ENCODE results near the gene SRSF9. TPM values are rescaled to one million over a fixed set of nuclear protein-coding genes. Genes with fewer than 3 reads are reported as not detected.

SRSF9 gene, protein sequence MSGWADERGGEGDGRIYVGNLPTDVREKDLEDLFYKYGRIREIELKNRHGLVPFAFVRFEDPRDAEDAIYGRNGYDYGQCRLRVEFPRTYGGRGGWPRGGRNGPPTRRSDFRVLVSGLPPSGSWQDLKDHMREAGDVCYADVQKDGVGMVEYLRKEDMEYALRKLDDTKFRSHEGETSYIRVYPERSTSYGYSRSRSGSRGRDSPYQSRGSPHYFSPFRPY
- total RNA-seq, result 163 and 276 TPM in 2 replicates

DNA sequence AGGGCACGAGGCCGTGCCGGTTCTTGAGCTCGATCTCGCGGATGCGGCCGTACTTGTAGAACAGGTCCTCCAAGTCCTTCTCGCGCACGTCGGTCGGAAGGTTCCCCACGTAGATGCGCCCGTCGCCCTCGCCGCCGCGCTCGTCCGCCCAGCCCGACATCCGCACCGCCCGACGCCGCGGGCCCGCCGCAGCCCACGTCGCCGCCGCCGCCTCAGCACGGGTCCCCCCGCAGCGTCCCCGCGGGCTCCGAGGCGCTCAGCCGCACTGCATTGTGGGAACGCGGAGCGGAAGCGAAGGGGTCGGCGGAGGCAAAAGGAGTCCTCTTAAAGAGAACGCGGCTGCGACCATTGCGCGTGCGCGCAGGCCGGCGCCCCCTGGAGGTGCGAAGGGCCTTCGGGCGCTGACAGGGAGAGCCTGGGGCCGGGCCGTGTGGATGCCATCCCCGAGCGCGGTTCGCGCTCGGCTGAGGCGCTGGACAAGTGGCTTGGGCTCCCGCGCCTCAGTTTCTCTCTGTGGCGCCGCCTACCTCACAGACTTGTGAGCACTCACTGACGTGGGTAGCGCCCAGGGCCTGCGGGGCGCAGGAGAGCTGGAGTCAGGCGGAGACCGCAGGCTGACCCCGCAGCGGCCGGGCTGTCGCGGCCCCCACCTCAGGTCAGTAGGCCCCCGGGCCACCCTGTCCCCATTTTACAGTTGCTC is at the start of gene SRSF9:
Gene SRSF9, minus strand, starts transcription at position 299 of the 700 bp plus-strand sequence. Its CDS starts 139 bp downstream, at position 160.

DNA sequence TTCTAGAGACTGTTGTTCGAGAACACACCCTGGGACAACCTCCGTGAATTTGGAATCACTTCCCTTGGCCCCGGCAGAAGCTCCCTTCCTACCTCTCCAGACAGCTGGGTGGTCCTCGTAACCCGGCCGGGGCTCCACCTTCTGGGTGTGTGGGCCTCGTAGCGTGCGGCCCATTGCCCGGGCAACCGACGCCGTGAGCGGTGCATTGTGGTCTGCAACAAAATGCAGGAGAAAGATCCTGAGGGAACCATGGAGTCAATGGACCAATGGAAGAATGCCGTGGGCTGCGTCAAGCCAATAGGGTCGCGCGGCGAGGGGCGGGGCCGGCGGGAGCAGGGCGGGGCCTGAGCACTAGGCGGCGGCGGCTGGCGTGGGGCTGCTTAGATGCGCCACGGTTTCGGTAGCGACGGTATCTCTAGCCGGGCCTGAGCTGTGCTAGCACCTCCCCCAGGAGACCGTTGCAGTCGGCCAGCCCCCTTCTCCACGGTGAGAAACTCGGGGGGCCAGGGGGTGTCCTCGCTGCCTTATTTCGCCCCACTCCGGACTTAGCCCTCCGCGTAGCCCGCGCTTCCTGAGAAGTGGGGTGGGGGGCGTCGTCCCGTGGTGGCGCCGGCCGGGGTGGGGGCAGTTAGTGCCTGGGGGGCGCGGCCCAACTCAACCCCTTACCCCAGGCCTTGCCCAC is 26.3 kb upstream of the SRSF9 start, which contains the start of gene DYNLL1:
Gene DYNLL1, plus strand, starts transcription at position 383 of the 682 bp plus-strand sequence. CDS start 309 bp downstream, outside the sequence.

GRCh38 chr12:120445911-120446843 is 23.4 kb downstream of the SRSF9 start, which contains the start of the genes GATC and TRIAP1:
Gene GATC (plus strand): TSS chr12:120446444. CDS start chr12:120446481, 37 bp downstream.
Gene TRIAP1 (minus strand): TSS chr12:120446384. CDS start chr12:120446372, 12 bp downstream.

DNA sequence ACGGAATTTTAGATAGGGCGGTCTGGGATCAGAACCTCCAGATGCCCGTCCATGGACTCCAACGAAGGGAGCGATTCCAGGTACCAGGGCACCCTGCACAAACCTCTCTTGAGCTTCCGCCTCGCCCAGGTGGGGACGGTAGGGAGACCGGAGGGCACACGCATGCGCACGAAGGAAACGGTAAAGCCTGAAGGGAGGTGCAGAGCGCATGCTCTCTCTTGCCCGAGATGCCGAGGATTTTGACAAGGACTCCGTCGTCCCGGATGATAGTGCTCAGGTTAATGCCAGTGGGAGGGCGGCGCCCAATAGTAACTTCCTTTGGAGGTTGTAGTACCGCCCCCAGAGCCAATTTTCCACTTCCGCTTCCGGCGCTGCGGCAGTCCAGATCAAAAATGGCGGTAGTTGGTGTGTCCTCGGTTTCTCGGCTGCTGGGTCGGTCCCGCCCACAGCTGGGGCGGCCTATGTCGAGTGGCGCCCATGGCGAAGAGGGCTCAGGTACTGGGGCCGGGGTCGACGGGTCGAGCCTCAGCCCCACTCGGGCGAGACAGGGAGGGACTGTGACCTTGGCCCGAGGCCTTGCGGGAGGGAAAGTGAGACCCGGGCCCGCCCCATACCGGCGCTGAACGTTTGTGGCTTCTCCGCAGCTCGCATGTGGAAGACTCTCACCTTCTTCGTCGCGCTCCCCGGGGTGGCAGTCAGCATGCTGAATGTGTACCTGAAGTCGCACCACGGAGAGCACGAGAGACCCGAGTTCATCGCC is 31.6 kb downstream of the SRSF9 start, which contains the start of gene COX6A1:
Gene COX6A1, plus strand, starts transcription at position 379 of the 760 bp plus-strand sequence. Its CDS starts 14 bp downstream, at position 393.

Other genes starting within 250 kb of the SRSF9 start
- 34.9 and 42.8 TPM in 2 replicates for gene PXN, start 204.0 kb downstream of the SRSF9 start, total RNA-seq
- gene RNU4-2, start 177.8 kb downstream of the SRSF9 start, total RNA-seq, result under 0.01 TPM in 1 of 2 replicates, not detected in the other
- under 0.01 TPM in 2 replicates for gene RNU4-1, start 176.5 kb downstream of the SRSF9 start, total RNA-seq
- 0.96 and 3.2 TPM in 2 replicates for gene SIRT4, start 167.4 kb downstream of the SRSF9 start, total RNA-seq
- not detected in 2 replicates for gene PLA2G1B, start 142.0 kb downstream of the SRSF9 start, total RNA-seq
- not detected in 2 replicates for gene MSI1, start 100.6 kb downstream of the SRSF9 start, total RNA-seq
- gene COX6A1, start 31.6 kb downstream of the SRSF9 start, total RNA-seq, result 807 and 1,167 TPM in 2 replicates
- gene TRIAP1, start 23.4 kb downstream of the SRSF9 start, total RNA-seq, result 18.8 and 36.0 TPM in 2 replicates
- gene GATC, start 23.3 kb downstream of the SRSF9 start, total RNA-seq, result 19.8 and 32.2 TPM in 2 replicates
- gene DYNLL1, start 26.4 kb upstream of the SRSF9 start, total RNA-seq, result 118 and 186 TPM in 2 replicates
- gene COQ5, start 59.4 kb upstream of the SRSF9 start, total RNA-seq, result 24.3 and 28.6 TPM in 2 replicates
- gene RNF10, start 64.6 kb upstream of the SRSF9 start, total RNA-seq, result 101 and 161 TPM in 2 replicates
- 38.2 and 44.8 TPM in 2 replicates for gene POP5, start 111.7 kb upstream of the SRSF9 start, total RNA-seq
- gene CABP1, start 170.9 kb upstream of the SRSF9 start, total RNA-seq, result not detected in 2 replicates
- 51.6 and 76.6 TPM in 2 replicates for gene MLEC, start 217.4 kb upstream of the SRSF9 start, total RNA-seq
- gene UNC119B, start 240.7 kb upstream of the SRSF9 start, total RNA-seq, result 12.0 and 18.8 TPM in 2 replicates

Data from tracheal epithelial cell (primary cell).